GM21717 (cell line): ENCODE measurements around the gene SYMPK.
"Not testable (repeated sequence)": the region's sequence is repeated elsewhere in the genome, so short reads cannot be mapped to it uniquely, and the experiment has no call there.

Experiments used
- ATAC-seq: cut with Tn5 transposase; IDR thresholded peaks from one replicate; pipeline ENCODE4 v1.9.1; 2021; ENCODE audit warnings: mild to moderate bottlenecking, moderate library complexity; ENCODE audit not compliant: unreplicated experiment

SYMPK gene

DNA sequence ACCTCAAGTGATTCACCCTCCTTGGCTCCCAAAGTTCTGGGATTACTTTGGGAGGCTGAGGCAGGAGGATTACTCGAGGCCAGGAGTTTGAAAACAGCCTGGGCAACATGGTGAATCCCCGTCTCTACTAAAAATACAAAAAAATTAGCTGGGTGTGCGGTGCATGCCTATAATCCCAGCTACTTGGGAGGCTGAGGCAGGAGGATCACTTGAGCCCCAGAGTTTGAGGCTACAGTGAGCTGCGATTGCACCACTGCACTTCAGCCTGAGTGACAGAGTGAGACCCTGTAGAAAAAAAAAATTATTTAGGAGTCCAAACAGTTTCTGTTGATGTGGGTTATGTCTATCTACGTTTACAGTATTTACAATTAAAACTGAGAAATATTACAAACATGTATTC lies 7.9 kb upstream of the SYMPK start:
- no peak for ATAC-seq

GRCh38 chr19:45867241-45867640 lies 4.3 kb upstream of the SYMPK start:
- not testable (repeated sequence) for ATAC-seq

- ATAC-seq: no peak
Measured at GRCh38 chr19:45866400-45867176, 3.6 kb upstream of the SYMPK start.

DNA sequence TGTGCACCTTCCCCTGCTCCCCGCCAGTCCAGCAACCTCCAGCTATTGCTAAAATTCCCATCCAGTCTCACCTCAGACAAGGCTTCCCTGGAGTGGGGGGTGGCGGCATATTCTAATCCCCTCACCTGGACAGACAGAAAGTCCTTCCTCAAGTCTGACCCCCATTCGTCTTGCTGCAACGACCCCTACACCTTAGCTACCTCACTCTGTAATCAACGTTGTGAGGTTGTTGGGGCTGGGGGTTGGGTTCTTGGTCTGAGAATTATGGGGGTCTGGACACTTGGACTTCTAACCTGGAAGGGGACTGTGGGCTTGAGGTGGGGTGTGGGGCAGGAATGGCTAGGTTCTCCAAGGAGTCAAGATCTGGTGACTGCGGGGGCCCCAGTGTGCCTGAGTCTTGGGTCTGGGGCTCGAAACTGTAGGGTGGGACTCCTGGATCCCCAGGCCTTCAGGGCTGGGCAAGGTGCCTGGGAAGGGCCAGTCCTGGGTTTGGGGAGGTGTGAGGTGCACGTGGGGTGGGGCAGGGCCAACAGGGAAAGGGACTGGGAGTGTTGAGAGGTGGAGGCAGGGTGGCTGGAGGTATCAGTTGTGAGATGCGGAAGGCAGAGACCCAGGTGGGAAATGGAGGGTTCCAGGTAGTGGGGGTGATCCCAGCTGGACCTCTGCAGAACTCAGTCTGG lies 2.5 kb upstream of the SYMPK start:
- ATAC-seq: no peak

DNA sequence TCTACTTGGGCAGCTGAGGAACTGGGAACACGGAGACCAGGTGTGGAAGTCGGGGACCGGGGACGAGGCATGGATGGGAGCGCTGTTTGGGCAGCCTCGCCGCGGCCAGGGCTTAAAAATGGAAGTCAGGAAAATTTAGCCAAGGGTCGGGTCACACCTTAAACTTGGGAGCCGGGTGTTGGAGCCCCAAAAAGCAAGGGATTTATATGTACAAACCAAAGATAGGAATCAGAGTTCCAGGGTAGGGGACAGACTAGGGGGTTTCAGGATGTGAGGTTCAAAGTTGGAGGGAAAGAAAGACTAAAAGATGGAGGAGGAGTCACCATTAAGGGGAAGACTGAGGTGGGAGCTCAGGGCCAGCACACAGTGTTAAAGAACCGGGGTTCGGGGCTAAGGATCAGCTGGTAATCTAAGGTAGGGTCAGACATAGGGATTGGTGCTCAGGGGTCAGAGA lies 1.7 kb upstream of the SYMPK start:
- no peak for ATAC-seq

- no peak for ATAC-seq
Measured at GRCh38 chr19:45863840-45864628, 1.1 kb upstream of the SYMPK start, which contains the start of gene FOXA3. FOXA3 (plus strand) TSS chr19:45864326; CDS start chr19:45864457, 131 bp downstream.

- no peak for ATAC-seq
Measured at GRCh38 chr19:45863335-45863839, 440 bp upstream of the SYMPK start.

GRCh38 chr19:45862271-45862563 lies 730 bp downstream of the SYMPK start:
- no peak for ATAC-seq

DNA sequence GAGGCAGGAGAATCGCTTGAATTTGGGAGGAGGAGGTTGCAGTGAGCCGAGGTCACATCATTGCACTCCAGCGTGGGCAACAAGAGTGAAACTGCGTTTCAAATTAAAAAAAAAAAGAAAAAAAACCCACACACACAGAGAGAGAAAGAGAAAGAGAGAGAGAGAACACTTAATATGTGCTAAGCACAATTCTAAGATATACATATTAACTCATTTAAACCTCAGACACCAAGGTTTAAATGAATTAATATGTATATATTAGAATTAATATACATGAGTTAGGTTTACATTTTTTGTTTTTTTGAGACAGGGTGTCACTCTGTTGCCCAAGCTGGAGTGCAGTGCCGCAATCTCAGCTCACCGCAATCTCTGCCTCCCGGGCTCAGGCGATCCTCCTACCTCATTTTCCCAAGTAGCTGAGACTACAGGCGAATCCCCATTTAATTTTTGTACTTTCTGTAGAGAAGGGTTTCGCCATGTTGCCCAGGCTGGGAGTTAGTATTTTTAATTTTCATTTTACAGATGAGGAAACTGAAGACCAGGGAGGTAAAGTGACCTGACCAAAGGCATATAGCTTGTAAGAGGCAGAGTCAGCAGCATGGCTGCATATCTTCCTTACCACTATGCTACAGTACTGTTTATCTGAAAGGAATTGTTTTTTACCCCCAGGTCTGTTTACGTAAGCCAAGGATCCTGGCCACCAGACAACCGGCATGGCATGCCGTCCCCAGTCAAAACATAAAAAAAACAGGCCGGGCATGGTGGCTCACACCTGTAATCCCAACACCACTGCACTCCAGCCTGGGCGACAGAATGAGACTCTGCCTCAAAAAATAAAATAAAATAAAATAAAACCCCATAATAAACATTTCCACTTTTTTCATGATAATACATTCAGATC lies 2.3 kb downstream of the SYMPK start:
- ATAC-seq: no peak

DNA sequence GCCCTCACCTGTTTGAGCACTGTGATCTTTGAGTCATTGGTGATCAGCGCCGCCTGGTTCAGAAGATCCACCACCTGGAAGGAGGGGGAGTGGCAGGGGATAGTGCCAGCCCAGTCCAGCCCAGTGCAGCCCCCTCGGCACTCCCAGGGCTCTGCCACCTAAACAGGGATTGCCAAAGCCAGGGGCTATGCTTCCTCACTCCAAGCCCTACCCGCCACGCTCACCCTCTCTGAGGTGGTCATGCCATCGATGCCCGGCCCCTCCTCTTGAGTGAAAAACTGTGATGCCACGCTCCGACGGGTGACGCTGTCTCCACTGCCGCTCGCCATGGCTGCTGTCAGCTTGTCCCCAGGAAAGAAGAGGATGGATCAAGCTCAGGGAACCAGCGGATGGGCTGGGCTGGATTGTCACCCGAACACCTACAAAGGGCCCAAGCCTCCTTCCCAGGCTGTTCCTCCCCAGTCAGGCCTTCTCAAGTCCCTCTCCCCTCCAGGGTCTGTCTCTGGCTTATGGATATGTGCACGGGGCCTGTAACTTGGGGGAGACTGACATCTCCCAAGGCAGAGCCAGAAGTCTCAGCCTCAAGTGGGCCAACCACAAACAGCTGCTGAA lies 8.7 kb downstream of the SYMPK start:
- no peak for ATAC-seq

DNA sequence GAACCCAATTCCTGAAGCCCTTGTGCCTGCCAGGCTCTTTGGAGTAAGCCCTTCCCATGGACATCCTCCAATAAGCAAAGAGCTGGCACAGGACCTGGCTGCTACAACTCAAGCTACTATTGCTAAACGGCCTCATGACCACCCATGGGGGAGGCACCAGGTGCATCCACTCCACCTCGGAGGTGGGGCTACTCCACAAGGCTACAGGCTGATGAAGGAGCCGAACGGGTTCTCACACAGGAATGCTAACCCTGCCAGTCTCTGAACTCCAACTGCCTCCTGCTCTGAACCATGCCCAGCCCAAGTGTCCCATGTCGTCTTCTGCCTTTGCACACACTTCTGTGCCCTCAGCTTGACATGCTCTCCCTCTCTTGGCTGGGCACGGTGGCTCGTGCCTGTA lies 10.0 kb downstream of the SYMPK start:
- no peak for ATAC-seq

DNA sequence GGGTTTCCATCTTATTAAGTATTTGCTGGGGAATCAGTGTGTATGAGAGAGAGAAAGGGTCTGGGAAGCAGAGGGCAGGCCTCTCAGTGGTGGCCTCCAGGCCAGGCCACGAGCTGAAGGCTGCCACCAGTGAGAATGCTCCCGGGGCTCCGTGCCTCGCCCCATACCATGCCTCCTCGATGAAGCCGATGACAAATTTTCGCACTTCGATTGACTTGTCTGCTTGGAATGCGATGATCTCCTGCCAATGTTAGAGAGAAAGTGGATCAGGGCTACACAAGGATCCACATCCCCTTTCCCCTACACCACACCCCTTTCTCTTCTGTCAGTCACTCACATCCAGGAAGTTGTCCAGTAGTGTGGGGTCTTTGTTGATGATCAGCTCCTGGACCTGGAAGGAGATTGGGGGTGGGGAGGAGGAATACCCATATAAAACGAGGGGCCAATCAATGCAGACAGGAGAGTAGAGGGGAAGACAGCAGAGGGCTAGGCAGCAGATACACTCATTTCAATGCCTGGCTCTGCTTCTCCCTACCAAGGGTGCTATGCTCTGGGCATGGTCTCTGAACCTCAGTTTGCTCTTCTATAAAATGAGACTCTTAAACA lies 10.7 kb downstream of the SYMPK start:
- ATAC-seq: no peak

DNA sequence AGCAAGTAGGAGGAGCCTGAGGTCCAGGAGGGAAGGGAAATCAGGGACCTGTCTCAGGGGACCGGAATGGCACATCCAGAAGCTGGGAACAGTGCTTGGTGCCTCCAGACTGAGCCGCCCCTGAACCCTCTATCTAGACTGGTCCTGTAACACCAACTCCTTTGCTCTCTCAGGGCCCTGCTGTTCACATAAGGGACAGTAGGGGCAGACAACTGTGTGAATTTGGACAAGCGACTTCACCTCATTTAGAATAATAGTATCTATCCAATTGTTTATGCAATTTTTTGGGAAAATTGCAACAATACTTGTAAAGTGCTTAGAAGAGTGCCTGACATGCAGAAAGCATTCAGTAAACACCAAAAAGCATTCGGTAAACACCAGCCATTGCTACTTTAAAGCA lies 14.0 kb downstream of the SYMPK start:
- ATAC-seq: no peak

- no peak for ATAC-seq
Measured at GRCh38 chr19:45847663-45848062, 15.3 kb downstream of the SYMPK start.

- no peak for ATAC-seq
Measured at GRCh38 chr19:45842198-45842597, 20.7 kb downstream of the SYMPK start.

DNA sequence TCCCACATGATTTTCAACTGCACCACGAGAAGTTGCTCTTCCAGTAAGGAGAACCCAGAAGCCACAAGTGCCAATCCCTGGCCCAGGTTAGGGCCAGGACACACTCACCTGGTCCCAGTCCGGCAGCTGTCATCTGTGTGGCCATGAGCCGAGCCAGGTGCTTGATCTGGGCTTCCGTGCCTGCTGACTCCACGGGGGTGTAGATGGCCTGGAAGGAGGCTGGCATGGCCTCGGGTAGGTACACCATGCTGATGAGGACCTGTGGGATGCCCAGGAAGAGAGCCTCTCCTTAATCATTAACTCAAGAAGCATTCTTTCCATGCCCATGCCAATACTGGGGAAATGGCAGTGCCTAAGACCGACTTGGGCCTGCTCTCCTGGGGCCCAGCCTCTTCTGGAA lies 28.0 kb downstream of the SYMPK start:
- ATAC-seq: no peak

- no peak for ATAC-seq
Measured at GRCh38 chr19:45828945-45829344, 34.0 kb downstream of the SYMPK start.

- ATAC-seq: no peak
Measured at GRCh38 chr19:45828523-45828922, 34.4 kb downstream of the SYMPK start.

GRCh38 chr19:45827459-45828093 lies 35.4 kb downstream of the SYMPK start:
- ATAC-seq: no peak
